MM.1S (cell line): Measurements from ENCODE around the gene NIM1K.

ENCODE experiments used
- DNase-seq: peaks from one replicate; pipeline ENCODE4 v3.0.0-alpha.2; 2015
- H2AFZ ChIP-seq: fragments of 300-600 bp; sonication (generic); 2 replicates; pipeline ENCODE4 v1.6.0; 2016; ENCODE audit warnings: antibody characterized with exemption, low read length
- H3F3A ChIP-seq: fragments of 300-600 bp; sonication (generic); 2 replicates; pipeline ENCODE4 v1.6.1; 2016; ENCODE audit warnings: mild to moderate bottlenecking, antibody characterized with exemption, low read length, moderate library complexity, mixed read lengths; ENCODE audit not compliant: insufficient read depth
- H3K27ac ChIP-seq: fragments of 300-600 bp; sonication (generic); 2 replicates; pipeline ENCODE4 v1.5.1; 2016; ENCODE audit warnings: mild to moderate bottlenecking, low read length
- H3K27me3 ChIP-seq: fragments of 300-600 bp; sonication (generic); replicated peaks from 2 replicates; pipeline ENCODE4 v1.6.0; 2016; ENCODE audit warnings: low read length; ENCODE audit not compliant: insufficient read depth
- H3K36me3 ChIP-seq: fragments of 300-600 bp; sonication (generic); replicated peaks from 2 replicates; pipeline ENCODE4 v1.6.1; 2016; ENCODE audit warnings: mild to moderate bottlenecking, low read length, mixed read lengths; ENCODE audit not compliant: insufficient read depth
- H3K4me1 ChIP-seq: fragments of 300-600 bp; sonication (generic); 2 replicates; pipeline ENCODE4 v1.6.1; 2016; ENCODE audit warnings: low read length, mixed read lengths
- H3K4me2 ChIP-seq: fragments of 300-600 bp; sonication (generic); 2 replicates; pipeline ENCODE4 v1.6.0; 2016; ENCODE audit warnings: low read depth, low read length
- H3K4me3 ChIP-seq: fragments of 300-600 bp; sonication (generic); 2 replicates; pipeline ENCODE4 v1.5.1; 2016; ENCODE audit warnings: low read length, mixed read lengths
- H3K79me2 ChIP-seq: fragments of 300-600 bp; sonication (generic); 2 replicates; pipeline ENCODE4 v1.6.1; 2016; ENCODE audit warnings: mixed run types, low read length, mixed read lengths
- H3K9ac ChIP-seq: fragments of 300-600 bp; sonication (generic); 2 replicates; pipeline ENCODE4 v1.6.1; 2016; ENCODE audit warnings: low read length, mixed read lengths
- H3K9me2 ChIP-seq: fragments of 300-600 bp; sonication (generic); replicated peaks from 2 replicates; pipeline ENCODE4 v1.6.1; 2016; ENCODE audit warnings: mild to moderate bottlenecking, low read length, mixed read lengths; ENCODE audit not compliant: insufficient read depth
- H3K9me3 ChIP-seq: fragments of 300-600 bp; sonication (generic); replicated peaks from 2 replicates; pipeline ENCODE4 v1.6.1; 2016; ENCODE audit warnings: mild to moderate bottlenecking, low read length, mixed read lengths; ENCODE audit not compliant: insufficient read depth
- H4K20me1 ChIP-seq: fragments of 300-600 bp; sonication (generic); 2 replicates; pipeline ENCODE4 v1.6.1; 2016; ENCODE audit warnings: mild to moderate bottlenecking, low read length, moderate library complexity, mixed read lengths; ENCODE audit not compliant: insufficient read depth
- EZH2 ChIP-seq: fragments of 300-600 bp; sonication (generic); optimal IDR thresholded peaks from 2 replicates; pipeline ENCODE3; 2017; ENCODE audit warnings: low read depth, mild to moderate bottlenecking, antibody characterized with exemption, low read length, mixed read lengths
- EZH2phosphoT487 ChIP-seq: fragments of 300-600 bp; sonication (generic); IDR thresholded peaks from 2 replicates; pipeline ENCODE4 v1.6.1; 2018; ENCODE audit warnings: antibody characterized with exemption, low read length
- TF ChIP-seq, protein P1 (sequence below): fragments of 300-600 bp; sonication (generic); IDR thresholded peaks from 2 replicates; pipeline ENCODE4 v1.5.1; 2016; ENCODE audit warnings: antibody characterized with exemption, low read length, mixed read lengths

The NIM1K gene

DNA sequence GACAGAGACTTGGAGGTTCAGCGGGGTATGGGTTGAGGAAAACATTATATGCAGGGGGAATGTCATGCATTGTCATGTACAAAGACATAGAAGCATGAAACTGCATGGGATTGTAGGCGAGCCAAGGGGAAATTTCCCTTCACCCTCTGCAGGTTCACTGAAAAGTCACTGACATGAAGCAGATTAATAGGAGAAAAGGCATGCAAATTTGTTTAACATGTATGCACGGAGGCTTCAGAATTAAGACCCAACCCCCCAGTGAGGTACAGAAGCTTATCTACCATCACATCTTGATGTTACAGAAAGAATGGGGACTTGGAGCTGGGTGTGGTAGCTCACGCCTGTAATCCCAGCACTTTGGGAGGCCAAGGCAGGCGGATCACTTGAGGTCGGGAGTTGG is 18.5 kb downstream of the NIM1K start:
- TF ChIP-seq EZH2, result no peak
- no peaks in the 10 kb centered on the region for H3K36me3 ChIP-seq

DNA sequence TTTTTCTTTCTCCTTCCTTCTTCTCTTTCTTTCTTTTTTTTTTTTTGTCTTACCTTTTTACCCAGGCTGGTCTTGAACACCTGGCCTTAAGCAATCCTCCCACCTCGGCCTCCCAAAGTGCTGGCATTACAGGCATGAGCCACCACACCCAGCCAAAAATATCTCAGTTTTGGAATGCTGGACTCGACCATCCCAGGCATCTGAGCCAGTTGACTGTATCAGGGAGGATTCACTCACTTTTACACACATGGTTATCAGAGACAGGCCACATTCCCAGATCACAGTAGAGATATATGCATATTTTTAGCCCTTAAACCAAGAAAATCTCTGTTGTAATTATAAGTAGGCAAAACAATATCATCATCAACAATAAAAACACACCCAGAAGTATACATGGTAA is 21.9 kb downstream of the NIM1K start:
- no peak for TF ChIP-seq EZH2phosphoT487
- TF ChIP-seq, protein P1, sequence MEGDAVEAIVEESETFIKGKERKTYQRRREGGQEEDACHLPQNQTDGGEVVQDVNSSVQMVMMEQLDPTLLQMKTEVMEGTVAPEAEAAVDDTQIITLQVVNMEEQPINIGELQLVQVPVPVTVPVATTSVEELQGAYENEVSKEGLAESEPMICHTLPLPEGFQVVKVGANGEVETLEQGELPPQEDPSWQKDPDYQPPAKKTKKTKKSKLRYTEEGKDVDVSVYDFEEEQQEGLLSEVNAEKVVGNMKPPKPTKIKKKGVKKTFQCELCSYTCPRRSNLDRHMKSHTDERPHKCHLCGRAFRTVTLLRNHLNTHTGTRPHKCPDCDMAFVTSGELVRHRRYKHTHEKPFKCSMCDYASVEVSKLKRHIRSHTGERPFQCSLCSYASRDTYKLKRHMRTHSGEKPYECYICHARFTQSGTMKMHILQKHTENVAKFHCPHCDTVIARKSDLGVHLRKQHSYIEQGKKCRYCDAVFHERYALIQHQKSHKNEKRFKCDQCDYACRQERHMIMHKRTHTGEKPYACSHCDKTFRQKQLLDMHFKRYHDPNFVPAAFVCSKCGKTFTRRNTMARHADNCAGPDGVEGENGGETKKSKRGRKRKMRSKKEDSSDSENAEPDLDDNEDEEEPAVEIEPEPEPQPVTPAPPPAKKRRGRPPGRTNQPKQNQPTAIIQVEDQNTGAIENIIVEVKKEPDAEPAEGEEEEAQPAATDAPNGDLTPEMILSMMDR, result no peak
- TF ChIP-seq EZH2, result no peak
- Histone ChIP-seq H3K4me3 (no peak overlapping the region), H3K27ac (no peak overlapping the region), H3K36me3 (no peaks in the 10 kb centered on the region), H3K9me2 (no peaks in the 10 kb centered on the region), H3K9me3 (no peaks in the 10 kb centered on the region), H3K9ac (no peak overlapping the region), H2AFZ (no peak overlapping the region), H4K20me1 (no peaks in the 10 kb centered on the region), H3K4me2 (no peak overlapping the region), H3K4me1 (no peaks in the 10 kb centered on the region), H3K27me3 (no peaks in the 10 kb centered on the region), H3F3A (no peaks in the 10 kb centered on the region), H3K79me2 (no peaks in the 10 kb centered on the region)
- no peak for DNase-seq

More for the DNA sequence above, 18.5 kb downstream of the NIM1K start:
- H2AFZ ChIP-seq, result no peak overlapping the region
- no peaks in the 10 kb centered on the region for H3F3A ChIP-seq
- no peaks in the 10 kb centered on the region for H4K20me1 ChIP-seq
- H3K4me2 ChIP-seq, result no peak overlapping the region
- no peaks in the 10 kb centered on the region for H3K9me3 ChIP-seq
- no peak for DNase-seq
- H3K27me3 ChIP-seq, result no peaks in the 10 kb centered on the region
- H3K79me2 ChIP-seq, result no peaks in the 10 kb centered on the region
- H3K4me1 ChIP-seq, result no peaks in the 10 kb centered on the region
- no peak overlapping the region for H3K4me3 ChIP-seq
- no peak overlapping the region for H3K27ac ChIP-seq
- H3K9me2 ChIP-seq, result no peaks in the 10 kb centered on the region
- H3K9ac ChIP-seq, result no peak overlapping the region

DNA sequence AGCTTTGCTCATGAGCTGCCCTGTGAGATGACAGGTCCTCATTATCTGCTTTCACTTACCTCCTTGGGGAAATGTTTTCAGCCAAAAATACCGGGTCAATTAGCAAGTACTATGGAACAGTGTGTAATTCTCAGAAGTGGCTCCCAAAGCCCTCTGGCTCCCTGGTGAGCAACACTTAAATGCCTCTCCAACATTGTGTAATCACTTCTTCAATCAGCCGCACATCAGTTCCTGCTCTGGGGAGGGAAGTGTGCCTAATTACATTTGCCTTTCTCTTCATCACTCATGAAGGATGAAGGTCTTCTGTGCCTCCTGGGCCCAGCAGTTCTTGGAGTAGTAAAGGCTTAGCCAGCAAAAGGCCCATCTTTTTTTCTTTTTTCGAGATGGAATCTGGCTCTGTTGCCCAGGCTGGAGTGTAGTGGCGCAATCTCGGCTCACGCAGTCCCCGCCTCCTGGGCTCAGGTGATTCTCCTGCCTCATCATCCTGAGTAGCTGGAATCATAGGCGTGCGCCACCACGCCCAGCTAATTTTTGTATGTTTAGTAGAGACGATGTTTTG is 23.1 kb downstream of the NIM1K start:
- no peak overlapping the region for H2AFZ ChIP-seq
- no peaks in the 10 kb centered on the region for H3K4me1 ChIP-seq
- H4K20me1 ChIP-seq, result no peaks in the 10 kb centered on the region
- H3K9me3 ChIP-seq, result no peaks in the 10 kb centered on the region
- H3K4me2 ChIP-seq, result no peak overlapping the region
- H3K36me3 ChIP-seq, result no peaks in the 10 kb centered on the region
- no peaks in the 10 kb centered on the region for H3F3A ChIP-seq
- no peaks in the 10 kb centered on the region for H3K27me3 ChIP-seq
- no peak overlapping the region for H3K27ac ChIP-seq
- H3K9me2 ChIP-seq, result no peaks in the 10 kb centered on the region
- H3K4me3 ChIP-seq, result no peak overlapping the region
- TF ChIP-seq, protein P1, result no peak
- TF ChIP-seq EZH2 (no peak), EZH2phosphoT487 (no peak)
- no peaks in the 10 kb centered on the region for H3K79me2 ChIP-seq
- DNase-seq, result no peak
- H3K9ac ChIP-seq, result no peak overlapping the region

DNA sequence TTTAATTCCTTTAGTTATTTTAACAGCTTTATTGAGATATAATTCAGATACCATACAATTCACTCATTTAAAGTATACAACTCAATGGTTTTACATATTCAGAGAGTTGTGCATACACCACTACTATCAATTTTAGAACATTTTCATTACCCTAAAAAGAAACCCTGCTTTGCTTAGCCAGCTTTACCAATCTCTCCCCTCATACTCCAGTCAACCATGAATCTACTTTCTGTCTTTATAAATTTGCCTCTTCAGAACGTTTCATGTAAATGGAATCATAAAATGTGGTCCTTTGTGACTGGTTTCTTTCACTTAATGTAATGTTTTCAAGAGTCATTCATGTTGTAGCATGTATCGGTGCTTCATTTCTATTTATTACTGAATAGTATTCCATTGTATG is 24.9 kb downstream of the NIM1K start:
- H2AFZ ChIP-seq, result no peak overlapping the region
- H3F3A ChIP-seq, result no peaks in the 10 kb centered on the region
- H3K9me2 ChIP-seq, result no peaks in the 10 kb centered on the region
- no peaks in the 10 kb centered on the region for H3K27me3 ChIP-seq
- TF ChIP-seq EZH2, result no peak
- no peak for TF ChIP-seq EZH2phosphoT487
- TF ChIP-seq, protein P1, result no peak
- no peaks in the 10 kb centered on the region for H3K9me3 ChIP-seq
- no peaks in the 10 kb centered on the region for H3K79me2 ChIP-seq
- H3K36me3 ChIP-seq, result no peaks in the 10 kb centered on the region
- H3K4me2 ChIP-seq, result no peak overlapping the region
- H3K4me3 ChIP-seq, result no peak overlapping the region
- H3K27ac ChIP-seq, result no peak overlapping the region
- no peak for DNase-seq
- no peak overlapping the region for H3K9ac ChIP-seq
- H3K4me1 ChIP-seq, result no peaks in the 10 kb centered on the region
- no peaks in the 10 kb centered on the region for H4K20me1 ChIP-seq
